NK-92 (cell line): ENCODE results near the gene RAI14.
"Not testable (repeated sequence)": the region's sequence is repeated elsewhere in the genome, so short reads cannot be mapped to it uniquely, and the experiment has no call there.

Experiments
- DNase-seq: peaks from one replicate; lab custom pipeline; 2025; ENCODE audit not compliant: unreplicated experiment; lab: John Stamatoyannopoulos, UW

Gene RAI14

DNA sequence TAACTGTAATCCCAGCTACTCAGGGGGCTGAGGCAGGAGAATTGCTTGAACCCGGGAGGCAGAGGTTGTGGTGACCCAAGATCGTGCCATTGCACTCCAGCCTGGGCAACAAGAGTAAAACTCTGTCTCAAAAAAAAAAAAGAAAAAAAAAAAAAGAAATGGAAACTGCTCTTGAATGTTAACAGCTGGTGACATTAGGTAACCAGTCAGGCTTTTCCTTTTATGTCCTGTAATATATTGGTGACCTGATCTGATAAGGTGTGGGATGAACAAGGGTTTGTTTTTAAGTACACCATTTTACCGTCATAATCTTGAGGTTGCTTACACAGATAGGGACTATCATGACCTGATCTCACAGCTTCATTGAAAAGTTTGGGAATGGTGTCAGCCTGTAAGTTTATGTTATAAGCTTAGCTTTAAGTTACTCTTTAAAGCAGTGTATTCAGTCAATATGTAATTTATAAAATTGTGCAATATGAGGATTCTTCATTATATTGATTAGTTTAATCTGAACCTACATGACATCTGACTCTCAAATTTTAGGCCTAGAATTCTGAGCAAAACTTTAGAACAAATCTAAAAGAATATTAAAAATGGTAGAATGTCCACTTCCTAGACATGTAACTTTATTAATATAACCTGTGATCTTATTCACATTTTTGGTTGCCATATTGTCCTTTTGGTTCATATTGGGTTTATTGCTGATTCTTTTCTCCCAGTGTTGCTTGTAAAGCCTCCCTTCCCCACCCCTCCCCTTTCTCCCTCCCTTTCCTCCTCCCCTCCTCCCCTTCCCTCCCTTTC, 41.4 kb downstream of the RAI14 start:
- DNase-seq = no peak

DNA sequence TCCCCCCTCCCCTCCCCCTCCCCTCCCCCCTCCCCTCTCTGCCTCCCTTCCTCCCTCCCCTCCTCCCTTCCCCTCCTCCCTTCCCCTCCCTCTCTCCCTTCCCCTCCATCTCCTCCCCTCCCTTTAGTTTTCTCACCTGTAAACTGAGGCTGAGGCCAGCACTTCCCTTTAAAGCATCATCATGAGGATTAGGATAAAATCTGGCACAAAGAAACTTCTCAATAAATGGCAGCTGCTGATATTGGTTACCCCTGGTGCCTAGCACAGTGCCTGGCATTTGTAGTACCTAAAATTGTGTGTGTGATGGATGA, 41.9 kb downstream of the RAI14 start:
- DNase-seq = no peak

DNA sequence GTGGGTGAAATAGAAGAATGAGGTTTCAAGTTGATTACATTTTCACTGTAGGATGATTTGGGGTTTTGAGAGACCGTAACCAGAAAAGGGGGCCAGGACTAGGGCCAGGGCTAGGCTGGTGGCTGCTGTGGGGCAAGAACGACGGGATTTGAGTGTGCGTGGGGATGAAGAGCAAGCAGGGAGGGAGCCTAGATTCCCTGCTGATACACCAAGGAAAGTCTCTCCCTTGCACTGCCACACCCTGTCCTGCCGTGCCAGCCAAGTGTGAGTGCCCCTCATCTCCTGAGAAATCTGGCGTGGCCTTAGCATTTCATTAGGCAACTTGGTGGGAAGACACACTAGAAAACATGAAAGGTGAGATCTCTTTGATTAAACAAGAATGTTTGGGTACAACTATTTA, 42.6 kb downstream of the RAI14 start:
- DNase-seq = no peak

DNA sequence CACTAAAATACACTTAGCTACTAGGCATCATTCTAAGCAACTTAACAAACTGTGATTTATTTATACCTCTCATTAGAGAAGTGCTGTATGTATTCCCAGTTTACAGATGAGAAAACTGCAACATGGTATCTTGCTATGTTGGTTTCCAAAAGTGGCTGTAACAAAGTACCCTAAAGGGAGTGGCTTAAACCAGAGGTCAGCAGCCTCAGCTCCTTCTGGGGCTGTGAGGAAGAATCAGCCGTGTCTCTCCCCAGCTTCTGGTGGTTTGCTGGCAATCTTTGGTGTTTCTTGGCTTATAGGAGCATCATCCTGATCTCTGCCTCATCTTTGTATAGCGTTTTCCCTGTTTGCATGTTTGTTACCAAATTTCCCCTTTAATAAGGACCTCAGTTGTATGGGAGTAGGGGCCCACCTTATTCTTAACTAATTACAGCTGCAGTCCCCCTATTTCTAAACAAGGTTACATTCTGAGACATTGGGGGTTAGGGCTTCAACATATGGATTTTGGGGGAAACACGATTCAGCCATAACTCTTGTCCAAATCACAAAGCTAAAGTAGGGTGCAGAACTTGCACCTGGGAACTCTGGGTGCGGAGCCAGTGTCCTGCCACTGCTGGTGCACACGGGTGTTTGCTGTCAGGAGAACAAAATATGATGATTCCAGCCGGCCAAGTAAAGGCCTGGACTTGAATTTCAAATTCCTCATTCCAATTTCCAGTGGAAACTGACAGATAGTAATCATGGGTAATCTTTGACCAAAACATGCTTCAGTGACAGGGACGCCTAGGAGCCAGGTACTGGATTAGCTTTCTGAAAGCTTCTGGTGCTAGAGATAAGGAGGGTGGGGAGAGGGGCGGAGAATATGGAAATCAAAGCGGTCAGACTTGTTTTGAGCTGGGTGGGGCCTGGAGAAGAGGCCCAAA, 43.3 kb downstream of the RAI14 start:
- no peak for DNase-seq

DNA sequence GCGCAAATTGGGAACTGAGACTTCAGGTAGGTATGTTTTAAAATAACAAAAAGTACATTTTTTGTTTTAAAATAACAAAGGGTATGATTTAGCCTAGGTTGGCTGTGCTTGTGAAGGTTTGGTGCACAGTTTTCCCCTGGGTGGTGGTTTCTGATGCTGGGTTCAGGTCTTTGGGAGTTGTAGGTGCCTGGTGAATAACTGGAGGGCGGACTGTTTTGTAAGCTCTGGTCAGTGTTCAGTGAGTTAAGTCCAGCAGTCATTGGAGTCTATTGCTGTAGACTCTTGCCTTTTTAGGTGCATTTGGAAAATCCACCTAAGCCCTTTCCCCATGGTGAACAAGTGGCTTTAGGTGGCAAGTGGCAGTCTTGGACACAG, 43.9 kb downstream of the RAI14 start:
- DNase-seq = no peak

DNA sequence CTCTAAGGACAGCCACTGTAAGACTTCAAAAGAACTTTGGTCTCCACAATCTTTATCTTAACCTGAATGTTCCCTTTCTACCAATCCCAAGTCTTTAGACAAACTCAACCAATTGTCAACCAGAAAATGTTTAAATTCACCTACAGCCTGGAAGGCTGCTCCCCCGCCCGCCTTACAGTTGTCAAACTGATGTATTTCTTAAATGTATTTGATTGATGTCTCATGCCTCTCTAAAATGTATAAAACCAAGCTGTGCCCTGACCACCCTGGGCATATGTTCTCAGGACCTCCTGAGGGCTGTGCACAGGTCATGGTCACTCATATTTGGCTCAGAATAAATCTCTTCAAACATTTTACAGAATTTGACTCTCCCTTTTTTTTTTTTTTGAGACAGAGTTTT, 45.3 kb downstream of the RAI14 start:
- DNase-seq = not testable (repeated sequence)

DNA sequence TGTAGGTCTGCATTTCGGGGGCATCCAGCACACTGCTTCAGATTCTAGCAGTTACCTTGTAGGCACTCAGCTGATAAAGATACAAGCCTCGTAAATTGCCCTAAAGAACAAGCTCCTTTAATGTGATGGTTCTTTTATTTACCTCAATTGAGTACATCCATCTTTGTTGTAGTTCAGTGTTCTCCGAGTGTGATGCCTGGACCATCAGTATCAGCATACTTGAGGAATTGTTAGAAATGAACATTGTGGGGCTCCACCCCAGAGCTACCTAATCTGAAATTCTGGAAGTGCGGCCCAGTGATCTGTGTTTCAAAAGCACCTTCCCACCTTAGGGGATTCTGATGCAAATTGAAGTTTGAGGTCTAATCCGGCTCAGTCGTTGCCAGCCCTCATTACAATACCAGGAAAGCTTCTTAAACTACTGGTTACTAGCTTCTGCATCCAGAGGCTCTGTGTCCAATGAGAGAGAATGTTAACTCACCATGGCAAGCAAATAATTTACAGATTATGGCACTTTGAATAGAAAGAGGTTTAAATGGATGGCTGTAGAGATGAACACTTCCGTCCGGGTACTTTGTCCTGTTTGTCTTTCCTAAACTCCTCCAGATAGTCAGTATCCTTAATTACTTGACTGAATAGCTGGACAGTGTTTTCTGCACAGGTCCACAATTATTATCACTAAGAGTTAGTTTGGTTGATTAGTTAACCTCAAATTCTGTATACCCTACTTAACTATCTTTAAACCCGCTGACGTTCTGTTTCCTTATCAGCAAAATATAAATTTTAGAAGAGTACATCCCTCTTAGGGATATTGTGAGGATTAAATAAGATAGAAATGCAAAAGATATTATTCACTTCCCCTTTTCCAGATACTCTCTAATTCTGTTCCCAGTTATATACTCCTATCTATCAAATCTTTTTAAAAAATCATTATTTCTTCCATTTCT, 47.9 kb downstream of the RAI14 start:
- DNase-seq = no peak

DNA sequence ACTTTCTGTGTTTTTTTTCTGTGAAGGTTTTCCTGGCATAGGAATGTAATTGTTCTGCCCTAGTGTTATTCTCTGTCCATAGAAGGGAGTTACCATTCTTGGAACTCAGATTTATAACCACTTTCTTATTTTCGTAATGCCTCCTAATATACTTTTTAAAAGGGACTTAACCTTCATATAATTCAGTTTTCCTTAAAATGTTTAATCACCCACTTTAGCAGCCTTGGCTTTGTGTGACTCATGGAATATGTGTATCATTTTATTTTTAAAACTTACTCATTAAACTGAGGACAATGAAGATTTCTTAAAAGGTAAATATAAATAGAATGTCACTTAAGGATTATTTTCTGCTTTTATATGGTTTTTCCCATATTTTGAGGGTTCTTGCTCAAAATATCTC, 50.0 kb downstream of the RAI14 start:
- DNase-seq = no peak

DNA sequence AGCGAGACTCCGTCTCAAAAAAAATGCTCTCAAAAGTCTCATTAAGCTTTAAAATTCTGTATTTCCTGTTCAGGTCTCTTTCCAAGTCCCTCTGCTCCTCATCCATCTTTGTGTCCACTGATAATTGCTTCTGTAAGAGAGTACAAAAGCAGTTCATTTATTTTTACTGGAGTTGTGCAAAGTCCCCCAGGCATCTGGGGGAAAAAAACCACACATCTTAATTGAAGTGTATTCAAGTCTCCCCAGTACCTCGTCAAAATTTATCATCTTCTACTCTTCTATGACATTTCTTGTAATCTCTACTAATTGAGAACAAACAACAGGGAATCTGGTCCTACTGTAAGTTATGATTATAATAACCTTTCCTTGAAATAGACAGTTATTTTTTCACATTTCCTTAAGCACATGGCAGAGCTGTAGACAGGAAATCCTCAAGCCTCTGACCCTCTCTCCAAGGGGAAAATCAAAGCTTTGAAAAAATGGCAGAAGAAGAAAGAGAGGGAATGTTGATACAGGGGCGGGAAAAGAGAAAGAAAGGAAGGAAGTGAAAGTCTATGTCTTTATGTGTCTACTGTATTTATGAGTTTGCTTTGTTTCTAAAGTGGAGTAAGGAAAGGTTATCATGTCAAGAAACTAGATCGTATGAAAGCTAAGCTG, 51.5 kb downstream of the RAI14 start:
- no peak for DNase-seq

DNA sequence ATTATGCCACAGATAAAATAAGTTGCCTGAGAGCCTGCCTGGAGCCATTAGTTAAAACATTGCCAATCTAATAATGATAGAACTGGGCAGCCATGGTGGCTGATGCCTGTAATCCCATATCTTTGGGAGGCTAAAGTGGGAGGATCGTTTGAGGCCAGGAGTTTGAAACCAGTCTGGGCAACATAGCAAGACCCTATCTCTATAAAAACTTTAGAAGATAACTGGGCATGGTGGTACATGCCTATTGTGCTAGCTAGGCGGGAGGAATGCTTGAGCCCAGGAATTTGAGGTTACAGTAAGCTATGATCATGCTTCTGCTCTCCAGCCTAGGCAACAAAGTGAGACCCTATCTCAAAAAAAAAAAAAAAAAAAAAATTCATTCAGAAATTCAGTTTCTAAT, 52.6 kb downstream of the RAI14 start:
- DNase-seq = no peak

DNA sequence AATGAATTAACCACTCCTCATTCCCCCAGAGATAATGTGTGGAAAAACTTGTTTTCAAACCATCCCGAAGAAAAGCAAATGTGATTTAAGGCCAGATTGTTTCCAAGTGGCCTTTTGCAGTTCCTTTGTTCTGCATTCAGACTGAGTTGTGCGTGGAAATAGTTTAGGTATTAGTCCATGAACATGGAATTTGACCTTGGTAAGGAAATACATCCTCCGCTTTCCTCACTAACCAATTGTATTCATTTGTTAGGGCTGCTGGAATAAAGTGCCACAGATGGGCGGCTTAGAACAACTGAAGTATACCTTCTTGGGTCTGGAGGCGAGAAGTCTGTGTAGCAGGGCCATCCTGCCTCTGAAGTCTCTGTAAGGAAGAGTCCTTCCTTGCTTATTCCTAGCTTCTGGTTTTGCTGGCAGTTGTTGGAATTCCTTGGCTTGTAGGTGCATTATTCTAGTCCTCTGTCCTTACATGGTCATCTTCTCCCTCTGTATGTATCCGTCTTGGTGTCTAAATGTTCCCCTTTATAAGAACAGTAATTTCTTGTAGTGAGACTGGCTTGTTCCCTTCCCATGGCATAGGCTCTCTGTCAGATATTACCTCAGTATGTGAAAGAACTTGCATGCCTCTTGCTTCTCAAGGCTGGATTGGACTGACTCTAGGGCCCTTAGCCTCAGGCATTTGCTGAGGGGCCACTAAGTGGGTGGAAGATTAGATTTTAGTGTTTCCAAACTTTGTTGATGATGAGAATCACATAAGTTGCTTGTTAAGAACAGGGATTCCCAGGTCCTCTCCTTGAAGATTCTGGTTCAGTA, 53.9 kb downstream of the RAI14 start:
- no peak for DNase-seq

DNA sequence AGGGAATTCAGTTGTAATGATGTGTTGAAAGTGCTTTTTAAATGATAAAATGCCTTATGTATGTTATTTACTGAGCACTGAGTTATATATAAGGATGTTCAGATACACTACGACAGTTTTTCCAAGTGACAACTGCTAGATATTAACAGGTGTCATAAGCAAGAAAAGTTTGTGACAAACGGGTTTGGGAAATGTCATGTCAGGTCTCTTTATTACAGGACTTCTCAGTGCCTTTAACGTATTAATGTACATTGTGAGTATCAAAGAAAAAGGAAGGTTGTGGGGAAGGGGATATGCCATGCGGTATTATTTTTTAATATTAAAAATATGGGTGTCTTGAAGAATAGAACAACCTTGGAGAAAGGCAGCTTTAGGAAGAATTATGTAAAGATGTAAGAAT, 56.4 kb downstream of the RAI14 start:
- DNase-seq = no peak

DNA sequence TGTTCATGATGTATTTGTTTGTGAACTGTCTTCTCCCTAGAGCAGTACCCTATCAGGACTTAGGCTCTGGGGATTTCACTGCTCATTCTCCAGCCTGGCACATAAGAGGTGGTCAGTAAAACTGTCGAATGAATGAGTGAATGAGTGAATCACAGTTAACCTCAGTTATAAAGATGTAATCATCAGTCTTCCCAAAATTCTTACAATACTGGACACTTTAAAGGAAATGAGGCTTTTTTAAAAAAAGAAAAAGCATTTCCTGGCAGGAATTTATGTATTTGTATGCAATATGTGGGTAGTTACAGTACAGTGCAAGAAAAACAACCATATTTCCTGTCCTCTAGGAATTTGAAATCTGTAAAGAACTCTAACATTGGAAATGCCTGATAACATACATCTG, 59.6 kb downstream of the RAI14 start:
- DNase-seq = no peak

DNA sequence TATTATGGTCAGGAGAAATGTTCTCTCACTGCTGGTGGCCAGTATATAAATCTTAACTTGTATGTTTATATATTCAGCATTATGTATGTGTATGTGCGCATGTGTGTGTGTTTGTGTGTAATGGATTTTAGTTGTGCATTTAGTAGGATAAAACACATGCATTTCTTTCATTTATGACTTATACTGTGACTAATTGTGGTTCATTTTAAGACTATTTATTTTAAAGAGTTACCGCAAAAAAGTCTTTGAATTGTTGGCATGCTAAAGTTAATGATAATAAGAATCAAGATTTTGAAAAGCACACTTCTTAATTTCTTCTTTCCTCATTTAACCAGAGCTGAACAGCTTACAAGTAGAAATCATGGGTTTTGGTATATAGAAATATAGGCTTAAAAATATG, 60.9 kb downstream of the RAI14 start:
- DNase-seq = no peak

DNA sequence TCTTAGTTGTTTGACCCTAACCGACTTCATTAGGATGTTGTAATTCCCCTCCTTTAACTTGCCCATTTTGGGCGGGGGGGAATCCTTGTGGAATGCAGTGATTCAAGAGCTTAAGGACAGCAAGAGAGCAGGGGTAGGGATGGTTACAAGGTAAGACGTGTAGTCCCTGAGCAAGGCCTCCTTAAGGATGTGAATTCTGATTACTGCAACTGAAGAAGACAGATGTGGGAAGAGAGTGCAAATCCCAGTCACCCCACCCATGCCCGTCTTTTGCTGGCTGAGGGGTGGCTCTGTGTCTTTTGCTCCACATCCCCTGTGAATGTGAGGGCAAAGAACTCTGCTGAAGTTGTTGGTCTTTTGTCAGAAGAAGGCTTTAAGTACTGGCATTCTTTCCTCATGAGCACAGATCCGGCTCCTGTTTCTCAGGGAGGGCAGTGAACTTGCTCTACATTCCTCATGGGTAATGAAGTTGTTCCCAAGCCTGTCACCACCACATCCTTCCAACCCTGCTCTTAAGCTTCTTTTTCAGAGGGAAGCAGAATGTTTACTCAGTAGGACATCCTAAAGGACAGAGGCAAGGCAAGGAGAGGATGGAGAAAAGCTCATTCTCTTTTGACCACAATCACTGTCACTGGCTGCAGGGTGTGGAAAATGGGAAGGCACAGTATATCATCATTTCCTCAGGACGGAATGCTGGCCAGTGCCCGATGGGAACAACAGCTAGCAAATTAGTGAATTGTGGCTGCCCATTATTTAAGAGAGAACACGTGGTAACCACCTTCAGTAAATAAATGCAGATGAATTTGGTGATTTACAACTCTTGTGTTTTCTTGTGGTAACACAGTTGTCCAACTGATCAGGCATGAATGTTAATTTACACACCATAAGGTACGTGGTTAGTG, 61.5 kb downstream of the RAI14 start:
- DNase-seq = no peak

DNA sequence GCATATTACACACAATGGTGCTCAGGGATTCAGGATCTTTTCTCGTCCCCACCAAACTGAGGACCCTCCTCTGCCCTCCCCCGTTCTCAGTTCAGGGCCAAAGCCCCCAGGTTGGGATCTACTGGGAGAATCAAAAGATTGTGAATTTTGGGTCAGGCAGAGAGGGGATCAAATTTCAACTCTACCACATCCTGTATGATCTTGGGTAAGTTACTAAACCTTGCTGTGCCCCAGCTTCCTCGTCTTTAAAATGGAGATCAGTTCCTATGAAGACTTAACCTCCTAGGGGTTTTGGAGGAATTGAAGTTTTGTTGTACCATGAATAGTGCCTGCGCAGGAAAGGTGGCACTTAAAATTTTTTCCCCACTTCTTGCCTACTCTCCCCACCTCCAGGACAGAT, 62.4 kb downstream of the RAI14 start:
- no peak for DNase-seq

DNA sequence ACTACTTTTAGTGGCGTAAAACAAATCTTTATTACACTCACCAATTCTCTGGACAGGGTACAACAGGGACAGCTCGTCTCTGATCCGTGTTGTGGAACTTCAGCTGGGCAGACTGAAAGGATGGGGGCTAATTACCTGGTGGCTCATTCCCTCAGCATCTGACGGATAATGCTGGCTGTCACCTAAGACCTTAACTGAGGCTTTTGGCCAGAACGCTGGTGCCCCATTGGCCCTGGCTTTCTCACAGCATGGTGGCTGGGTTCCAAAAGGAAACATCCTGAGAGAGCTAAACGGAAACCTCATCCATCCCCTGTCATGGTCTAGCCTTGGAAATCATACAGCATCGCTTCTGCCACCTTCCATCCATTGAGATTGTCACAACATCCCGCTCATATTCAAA, 62.9 kb downstream of the RAI14 start:
- no peak for DNase-seq

DNA sequence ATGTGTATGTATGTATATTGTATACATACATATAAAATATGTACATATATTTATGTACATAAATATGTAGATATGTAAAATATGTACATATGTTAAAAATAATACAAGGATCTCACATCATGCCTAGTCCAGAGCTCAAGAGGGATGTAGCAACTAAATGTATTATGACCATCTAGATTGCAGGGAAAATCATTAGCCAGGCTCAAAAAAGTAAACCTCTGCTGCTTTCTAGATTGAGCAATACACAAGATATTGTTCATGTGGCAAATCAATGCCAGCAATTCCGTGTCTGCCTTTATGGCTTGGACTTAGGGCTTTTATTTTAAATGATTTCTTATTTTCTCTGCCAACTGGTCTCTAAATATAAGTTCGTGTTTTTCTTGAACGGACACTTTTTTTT, 65.2 kb downstream of the RAI14 start:
- no peak for DNase-seq

DNA sequence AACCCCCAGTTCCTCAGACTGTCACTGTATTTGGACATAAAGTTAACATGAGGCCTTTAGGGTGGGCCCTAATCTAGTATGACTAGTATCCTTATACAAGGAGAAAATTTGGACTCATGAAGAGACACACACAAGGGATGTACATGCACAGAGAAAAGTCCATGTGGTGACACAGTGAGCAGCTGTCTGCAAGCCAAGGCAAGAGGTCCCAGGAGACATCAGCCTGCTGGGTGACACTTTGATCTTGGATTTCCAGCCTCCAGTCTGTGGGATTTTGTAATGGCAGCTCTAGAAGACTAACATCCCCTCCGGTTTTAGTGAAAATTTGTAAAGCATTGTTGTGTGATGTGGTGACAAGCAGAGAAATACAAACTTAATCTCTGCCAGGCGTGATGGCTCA, 66.1 kb downstream of the RAI14 start:
- no peak for DNase-seq
